IPS-20b (cell line): ENCODE measurements around the gene TRIM33.
"Not testable (repeated sequence)": the region's sequence is repeated elsewhere in the genome, so short reads cannot be mapped to it uniquely, and the experiment has no call there.

Experiments
- H3K27ac ChIP-seq: one replicate; pipeline ENCODE4 v1.5.1; 2013; ENCODE audit warnings: low read length
- H3K27me3 ChIP-seq: 2 replicates; pipeline ENCODE4 v1.6.1; 2013; ENCODE audit warnings: mild to moderate bottlenecking, low read length, inconsistent platforms; ENCODE audit not compliant: insufficient read depth
- H3K36me3 ChIP-seq: 2 replicates; pipeline ENCODE4 v1.6.1; 2013; ENCODE audit warnings: low read depth, mild to moderate bottlenecking, inconsistent platforms, low read length, moderate library complexity; ENCODE audit not compliant: insufficient read depth
- H3K4me1 ChIP-seq: 2 replicates; pipeline ENCODE4 v1.6.1; 2013; ENCODE audit warnings: mild to moderate bottlenecking, control low read depth, inconsistent platforms, low read length, moderate library complexity; ENCODE audit not compliant: insufficient read depth
- H3K4me3 ChIP-seq: 2 replicates; pipeline ENCODE4 v1.5.1; 2013; ENCODE audit warnings: mild to moderate bottlenecking, low read length, inconsistent platforms
- H3K9ac ChIP-seq: 2 replicates; pipeline ENCODE4 v1.6.1; 2013; ENCODE audit warnings: low read depth, mild to moderate bottlenecking, inconsistent platforms, low read length, moderate library complexity
- H3K9me3 ChIP-seq: 2 replicates; pipeline ENCODE4 v1.6.1; 2013; ENCODE audit warnings: mild to moderate bottlenecking, low read depth, low read length, inconsistent platforms; ENCODE audit not compliant: insufficient read depth

Gene TRIM33

DNA sequence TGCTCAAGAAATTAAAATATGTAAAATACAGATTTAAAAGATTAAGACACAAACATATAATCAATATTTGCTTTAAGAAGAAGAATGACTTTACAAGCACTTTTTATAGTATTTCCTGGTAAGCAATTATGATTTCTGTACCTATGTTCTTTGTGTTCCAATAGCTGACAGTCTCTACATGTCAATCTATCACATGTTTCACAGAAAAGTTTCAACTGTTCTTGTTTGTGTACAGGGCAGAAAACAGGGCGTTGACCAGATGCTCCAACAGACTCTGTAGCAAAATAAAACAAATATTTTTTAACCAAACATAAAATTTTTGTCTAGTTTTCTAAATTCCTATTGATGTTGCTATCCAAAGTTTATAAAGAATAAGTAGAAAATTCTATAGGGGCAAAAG, 48.0 kb downstream of the TRIM33 start:
- Histone ChIP-seq H3K4me3 (no peak overlapping the region), H3K36me3 (peaks cover 38% of the 10 kb centered on the region), H3K27ac (no peak overlapping the region), H3K27me3 (no peaks in the 10 kb centered on the region), H3K4me1 (peaks cover 13% of the 10 kb centered on the region; the same call in 1 of the 2 replicates), H3K9ac (no peak overlapping the region), H3K9me3 (no peaks in the 10 kb centered on the region)

DNA sequence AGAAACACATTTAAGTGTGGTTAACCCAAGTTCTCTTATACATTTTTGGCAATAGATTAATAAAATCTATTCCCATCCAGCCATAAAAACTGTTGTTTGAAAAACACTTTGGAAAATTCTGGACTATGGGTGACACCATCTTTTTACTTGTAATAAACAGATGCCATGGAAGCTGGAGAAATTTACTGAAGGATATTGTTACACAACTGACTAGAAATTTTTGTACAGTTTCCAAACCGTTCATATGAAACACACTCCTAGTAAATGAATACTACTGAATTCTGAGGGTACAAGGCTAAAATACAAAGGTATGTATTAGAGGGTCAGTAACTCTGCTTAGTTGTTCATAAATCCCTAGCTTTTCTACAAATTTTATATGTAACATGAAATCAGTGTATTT, 48.7 kb downstream of the TRIM33 start:
- no peak overlapping the region for H3K27ac ChIP-seq
- H3K4me1 ChIP-seq, result peaks cover 13% of the 10 kb centered on the region; the same call in 1 of the 2 replicates
- H3K36me3 ChIP-seq, result peaks cover 44% of the 10 kb centered on the region
- H3K9me3 ChIP-seq, result no peaks in the 10 kb centered on the region
- H3K27me3 ChIP-seq, result no peaks in the 10 kb centered on the region
- H3K4me3 ChIP-seq, result no peak overlapping the region
- H3K9ac ChIP-seq, result no peak overlapping the region

DNA sequence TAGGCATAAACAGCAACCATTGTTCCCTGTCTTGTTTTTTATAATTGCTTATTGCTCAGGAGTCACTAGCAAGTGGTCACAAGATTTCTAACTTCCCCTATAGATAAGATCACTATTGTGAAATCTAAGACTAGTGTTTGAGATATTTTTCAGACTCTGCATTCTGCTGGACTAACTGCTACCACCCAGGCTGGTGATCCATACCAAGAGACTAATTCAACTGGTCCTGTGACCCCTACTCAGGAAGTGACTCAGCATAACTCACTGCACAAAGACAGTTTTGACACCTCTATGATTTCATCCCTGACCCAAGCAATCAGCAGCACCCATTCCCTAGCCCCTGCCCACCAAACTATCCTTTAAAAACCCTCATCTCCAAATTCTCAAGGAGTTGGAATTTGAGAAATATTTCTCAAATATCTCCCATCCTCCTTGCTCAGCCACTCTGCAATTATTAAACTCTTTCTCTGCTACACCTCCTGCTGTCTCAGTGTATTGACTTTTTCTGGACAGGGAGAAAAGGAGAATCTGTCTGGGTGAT, 52.7 kb downstream of the TRIM33 start:
- H3K27ac ChIP-seq, result no peak overlapping the region
- H3K27me3 ChIP-seq, result no peaks in the 10 kb centered on the region
- no peak overlapping the region for H3K9ac ChIP-seq
- H3K9me3 ChIP-seq, result no peaks in the 10 kb centered on the region
- no peak overlapping the region for H3K4me3 ChIP-seq
- peaks cover 85% of the 10 kb centered on the region for H3K36me3 ChIP-seq
- peaks cover 2% of the 10 kb centered on the region; the same call in 1 of the 2 replicates for H3K4me1 ChIP-seq

DNA sequence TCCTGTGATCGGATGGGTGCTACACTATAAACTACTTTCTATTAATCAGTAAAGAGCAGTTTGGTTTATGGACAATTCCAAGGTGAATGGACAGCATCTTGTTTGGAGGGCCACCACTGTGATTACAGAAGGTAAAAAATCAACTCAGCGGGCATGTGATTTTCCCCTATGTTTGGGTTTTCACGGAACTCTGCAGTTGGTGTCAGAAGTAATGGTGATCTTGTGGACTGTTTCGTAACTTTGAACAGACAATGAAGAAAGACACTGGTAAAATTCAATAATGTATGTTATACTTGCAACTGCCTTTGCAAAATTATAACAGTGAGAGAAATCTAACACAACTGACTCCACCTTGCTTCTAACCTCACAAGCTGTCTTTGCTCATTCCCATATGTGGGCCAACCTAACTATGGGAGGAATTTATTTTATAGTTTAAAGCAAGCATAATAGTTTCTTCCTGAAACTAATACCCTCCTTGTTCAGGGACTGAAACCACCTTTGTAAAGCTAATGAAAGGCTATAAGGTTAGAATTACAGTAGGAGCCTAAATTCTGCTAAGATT, 53.2 kb downstream of the TRIM33 start:
- Histone ChIP-seq H3K9me3 (no peaks in the 10 kb centered on the region), H3K4me1 (peaks cover 2% of the 10 kb centered on the region; the same call in 1 of the 2 replicates), H3K36me3 (peaks cover 85% of the 10 kb centered on the region), H3K4me3 (no peak overlapping the region), H3K27ac (no peak overlapping the region), H3K27me3 (no peaks in the 10 kb centered on the region), H3K9ac (no peak overlapping the region)

GRCh38 chr1:114456586-114456985, 54.4 kb downstream of the TRIM33 start:
- Histone ChIP-seq H3K27ac (no peak overlapping the region), H3K36me3 (peaks cover 75% of the 10 kb centered on the region)

GRCh38 chr1:114455102-114455785, 55.8 kb downstream of the TRIM33 start:
- no peaks in the 10 kb centered on the region; the same call in 1 of the 2 replicates for H3K4me1 ChIP-seq
- peaks cover 80% of the 10 kb centered on the region for H3K36me3 ChIP-seq
- no peak overlapping the region for H3K4me3 ChIP-seq
- no peak overlapping the region for H3K27ac ChIP-seq
- H3K9me3 ChIP-seq, result no peaks in the 10 kb centered on the region
- H3K9ac ChIP-seq, result no peak overlapping the region
- H3K27me3 ChIP-seq, result no peaks in the 10 kb centered on the region

More at GRCh38 chr1:114456586-114456985, 54.4 kb downstream of the TRIM33 start:
- Histone ChIP-seq H3K4me1 (peaks cover 2% of the 10 kb centered on the region; the same call in 1 of the 2 replicates), H3K4me3 (no peak overlapping the region), H3K9ac (no peak overlapping the region), H3K27me3 (no peaks in the 10 kb centered on the region), H3K9me3 (no peaks in the 10 kb centered on the region)

DNA sequence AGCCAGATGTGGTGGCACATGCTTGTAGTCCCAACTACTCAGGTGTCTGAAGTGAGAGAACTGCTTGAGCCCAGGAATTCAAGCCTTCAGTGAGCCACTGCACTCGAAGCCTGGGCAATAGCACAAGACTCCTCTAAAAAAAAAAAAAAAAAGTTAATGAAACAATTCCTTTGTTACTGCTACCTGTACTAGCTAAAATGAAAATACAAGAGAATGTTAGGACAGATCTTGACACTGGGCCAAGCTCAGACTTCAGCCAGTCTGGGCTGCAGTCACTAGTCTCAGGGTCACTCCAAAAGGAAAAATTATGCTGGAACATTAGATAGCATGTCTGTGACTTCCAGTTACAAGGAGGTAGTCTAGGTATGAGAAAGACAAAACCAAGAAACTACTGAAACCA, 56.5 kb downstream of the TRIM33 start:
- Histone ChIP-seq H3K27me3 (no peaks in the 10 kb centered on the region), H3K36me3 (peaks cover 77% of the 10 kb centered on the region), H3K9ac (no peak overlapping the region), H3K4me1 (no peaks in the 10 kb centered on the region), H3K9me3 (no peaks in the 10 kb centered on the region), H3K27ac (no peak overlapping the region), H3K4me3 (no peak overlapping the region)

DNA sequence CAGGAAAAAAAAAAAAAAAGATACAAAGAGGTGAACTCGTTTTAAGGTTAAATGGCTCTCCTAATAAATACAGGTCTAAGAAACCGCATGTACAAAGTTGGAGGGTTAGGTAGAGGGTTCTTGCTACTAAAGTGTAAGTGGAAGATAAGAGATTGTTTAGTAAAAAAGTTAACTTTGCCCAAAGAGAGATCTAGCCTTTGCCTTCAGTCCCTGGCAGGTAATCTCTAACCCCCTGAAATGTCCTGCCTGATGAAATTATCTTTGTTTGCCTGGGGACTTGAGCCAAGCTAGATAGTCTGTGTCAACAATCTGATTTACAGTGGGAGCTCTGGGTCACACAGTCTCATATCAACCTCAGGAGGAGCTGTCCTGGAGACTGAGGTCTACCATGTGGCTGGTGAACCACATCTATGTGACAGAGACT, 57.6 kb downstream of the TRIM33 start:
- Histone ChIP-seq H3K36me3 (peaks cover 77% of the 10 kb centered on the region), H3K27ac (no peak overlapping the region), H3K27me3 (no peaks in the 10 kb centered on the region)

DNA sequence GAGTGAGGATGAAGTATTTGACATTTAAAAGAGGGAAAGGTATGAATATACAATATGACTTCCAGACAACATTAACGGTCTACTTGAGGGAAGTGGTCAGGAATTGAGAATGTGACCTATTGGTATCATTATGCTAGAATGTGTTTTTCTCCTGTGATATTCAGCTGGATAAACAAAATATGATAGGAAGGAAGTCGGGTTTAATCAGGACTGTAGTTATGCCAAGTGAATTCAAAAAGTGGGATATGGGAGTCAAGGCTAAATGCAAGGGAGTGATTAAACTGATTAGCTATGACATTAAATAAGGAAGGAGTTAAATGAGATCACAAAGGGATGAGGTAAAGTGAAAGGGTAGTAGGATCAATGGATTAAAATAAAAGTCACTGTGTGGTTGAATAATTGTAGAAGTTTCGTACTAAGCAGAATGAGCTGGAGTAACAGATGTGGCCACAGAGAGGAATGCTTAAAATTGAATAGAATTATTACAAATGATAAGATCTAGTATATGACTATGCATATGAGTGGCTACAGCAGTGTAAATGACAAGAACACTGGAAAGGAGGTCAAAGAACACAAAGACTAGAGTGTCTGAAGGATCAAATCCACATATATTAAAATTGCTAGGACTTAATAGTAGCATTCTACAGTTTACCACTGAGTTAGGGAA, 62.5 kb downstream of the TRIM33 start:
- Histone ChIP-seq H3K36me3 (peaks cover 60% of the 10 kb centered on the region), H3K4me1 (no peaks in the 10 kb centered on the region), H3K4me3 (no peak overlapping the region), H3K9me3 (no peaks in the 10 kb centered on the region), H3K27ac (no peak overlapping the region), H3K9ac (no peak overlapping the region), H3K27me3 (no peaks in the 10 kb centered on the region)

More for the DNA sequence above, 57.6 kb downstream of the TRIM33 start:
- Histone ChIP-seq H3K9me3 (no peaks in the 10 kb centered on the region), H3K4me1 (no peaks in the 10 kb centered on the region), H3K4me3 (no peak overlapping the region), H3K9ac (no peak overlapping the region)

- Histone ChIP-seq H3K9me3 (no peaks in the 10 kb centered on the region), H3K27me3 (no peaks in the 10 kb centered on the region), H3K4me1 (no peaks in the 10 kb centered on the region), H3K9ac (no peak overlapping the region), H3K27ac (no peak overlapping the region), H3K4me3 (no peak overlapping the region), H3K36me3 (peaks cover 51% of the 10 kb centered on the region)
These were observed 64.8 kb downstream of the TRIM33 start for GRCh38 chr1:114446198-114446597.

DNA sequence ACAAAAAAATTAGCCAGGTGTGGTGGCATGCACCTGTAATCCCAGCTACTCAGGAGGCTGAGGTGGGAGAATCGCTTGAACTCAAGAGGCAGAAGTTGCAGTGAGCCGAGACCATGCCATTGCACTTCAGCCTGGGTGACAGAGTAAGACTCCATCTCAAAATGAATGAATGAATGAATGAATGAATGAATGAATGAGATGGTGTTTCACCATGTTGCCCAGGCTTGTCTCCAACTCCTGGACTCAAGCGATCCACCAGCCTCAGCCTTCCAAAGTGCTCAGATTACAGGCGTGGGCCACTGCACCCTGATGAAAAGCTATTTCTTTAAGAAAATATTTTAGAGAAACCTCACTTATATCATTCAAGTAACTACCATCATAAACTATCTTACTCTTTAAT, 67.8 kb downstream of the TRIM33 start:
- H3K27ac ChIP-seq, H3K4me3 ChIP-seq, H3K27me3 ChIP-seq, H3K9ac ChIP-seq, H3K4me1 ChIP-seq, H3K9me3 ChIP-seq: not testable (repeated sequence)
- H3K36me3 ChIP-seq, result peaks cover 36% of the 10 kb centered on the region
